Ascending aorta (tissue), 2 donors: ENCODE results near the gene ZNF665. TPM values are rescaled to one million over a fixed set of nuclear protein-coding genes. Genes with fewer than 3 reads are reported as not detected.
"Not testable (repeated sequence)": the region's sequence is repeated elsewhere in the genome, so short reads cannot be mapped to it uniquely, and the experiment has no call there.

Experiments
- DNase-seq, 2 donors: peaks; one replicate each; pipeline ENCODE4 v3.0.0-alpha.2; 2019; ENCODE audit warnings: low spot score in 2 of 2
- H3K27ac ChIP-seq, 2 donors: fragments of 200-600 bp; sonication (generic); one replicate each; pipeline ENCODE4 v1.5.1; 2016 to 2017; ENCODE audit warnings: mild to moderate bottlenecking in 1 of 2
- H3K27me3 ChIP-seq: fragments of 200-600 bp; sonication (generic); one replicate; pipeline ENCODE4 v1.5.1; 2017
- H3K36me3 ChIP-seq, 2 donors: fragments of 200-600 bp; sonication (generic); one replicate each; pipeline ENCODE4 v1.5.1; 2016
- H3K4me1 ChIP-seq, 2 donors: fragments of 200-600 bp; sonication (generic); one replicate each; pipeline ENCODE4 v1.5.1; 2016 to 2017; ENCODE audit warnings: mild to moderate bottlenecking in 1 of 2
- H3K4me3 ChIP-seq, 2 donors: fragments of 200-600 bp; sonication (generic); one replicate each; pipeline ENCODE4 v1.5.1; 2016 to 2017; ENCODE audit warnings: mild to moderate bottlenecking in 1 of 2
- H3K9me3 ChIP-seq, 2 donors: fragments of 200-600 bp; sonication (generic); one replicate each; pipeline ENCODE4 v1.5.1; 2016
- CTCF ChIP-seq, 3 experiments: fragments of 200-600 bp in 2 of 3; fragments of 450-650 bp in 1 of 3; sonication (generic) in 2 of 3; IDR thresholded peaks; one replicate each; pipeline ENCODE4 v1.5.1; 2016 to 2019; ENCODE audit warnings: antibody characterized with exemption in 3 of 3, mild to moderate bottlenecking in 1 of 3, moderate library complexity in 1 of 3
- intact Hi-C: fragments of 100-400 bp; cut with DNase I; formaldehyde crosslinking; loops from one replicate; pipeline ENCODE4 v1.15.1; 2023
- total RNA-seq: library from RNA; depleted of rRNA; stranded (reverse); fragments of >200 nt; gene quantifications from one replicate; pipeline ENCODE4 v1.1.0, GENCODE V29; 2016

Gene ZNF665
- total RNA-seq, 1 donor from 2014 or later: not detected

- Histone ChIP-seq H3K9me3 (peaks cover 0 to 24% of the 10 kb centered on the region in 2 donors), H3K27me3 (no peaks in the 10 kb centered on the region), H3K27ac (no peak overlapping the region), H3K4me3 (no peak overlapping the region), H3K36me3 (no peaks in the 10 kb centered on the region), H3K4me1 (peaks cover 4 to 6% of the 10 kb centered on the region in 2 donors)
- intact Hi-C loops: no loop called here
- TF ChIP-seq CTCF (IDR thresholded peaks at IDR 0.05): no peak
- no peak for DNase-seq
These were observed 62.7 kb downstream of the ZNF665 start for GRCh38 chr19:53130506-53130905.

- H3K36me3 ChIP-seq, intact Hi-C loops, H3K4me1 ChIP-seq, H3K27me3 ChIP-seq, H3K4me3 ChIP-seq, H3K27ac ChIP-seq, H3K9me3 ChIP-seq, DNase-seq: not testable (repeated sequence)
These were observed 66.2 kb downstream of the ZNF665 start for GRCh38 chr19:53126733-53127526.

GRCh38 chr19:53123400-53123799 lies 69.8 kb downstream of the ZNF665 start:
- Histone ChIP-seq H3K4me3 (no peak overlapping the region), H3K36me3 (no peaks in the 10 kb centered on the region), H3K27ac (no peak overlapping the region), H3K9me3 (peaks cover 3 to 7% of the 10 kb centered on the region in 2 donors), H3K4me1 (no peaks in the 10 kb centered on the region), H3K27me3 (no peaks in the 10 kb centered on the region)
- intact Hi-C loops: no loop called here
- no peak for DNase-seq
- TF ChIP-seq CTCF (IDR thresholded peaks at IDR 0.05): no peak

Other genes with a start within 250 kb of the ZNF665 start
- 7.1 TPM for gene ZNF816, start 230.5 kb downstream of the ZNF665 start, total RNA-seq
- not detected for gene ERVV-1, start 179.4 kb downstream of the ZNF665 start, total RNA-seq
- not detected for gene ERVV-2, start 148.6 kb downstream of the ZNF665 start, total RNA-seq
- 124 TPM for gene ZNF160, start 89.9 kb downstream of the ZNF665 start, total RNA-seq
- 1.3 TPM for gene ZNF415, start 60.4 kb downstream of the ZNF665 start, total RNA-seq
- 18.7 TPM for gene ZNF347, start 34.3 kb downstream of the ZNF665 start, total RNA-seq
- gene ZNF677, start 61.5 kb upstream of the ZNF665 start, total RNA-seq: 3.7 TPM
- gene VN1R2, start 64.9 kb upstream of the ZNF665 start, total RNA-seq: not detected
- not detected for gene VN1R4, start 74.4 kb upstream of the ZNF665 start, total RNA-seq
- 3.1 TPM for gene ZNF845, start 140.4 kb upstream of the ZNF665 start, total RNA-seq
- 3.0 TPM for gene ZNF525, start 172.3 kb upstream of the ZNF665 start, total RNA-seq
- 3.5 TPM for gene ZNF765, start 201.8 kb upstream of the ZNF665 start, total RNA-seq
- 1.4 TPM for gene ZNF761, start 238.6 kb upstream of the ZNF665 start, total RNA-seq